Fibroblast of pulmonary artery (primary cell): Measurements from ENCODE around the gene RAB27B.

Experiments
- DNase-seq: peaks from one replicate; pipeline ENCODE4 v3.0.0-alpha.2; 2010; ENCODE audit warnings: low read depth
- H3K4me3 ChIP-seq: replicated peaks from 2 replicates; pipeline ENCODE4 v1.5.1; 2011; ENCODE audit warnings: low read depth, mild to moderate bottlenecking, control low read depth, low read length, moderate library complexity
- CTCF ChIP-seq: IDR thresholded peaks from 2 replicates; pipeline ENCODE4 v1.5.1; 2011; ENCODE audit warnings: mild to moderate bottlenecking, control low read depth, low read length, inconsistent platforms; ENCODE audit errors: missing control alignments

The RAB27B gene

GRCh38 chr18:54790109-54790508 lies 38.2 kb upstream of the RAB27B start:
- H3K4me3 ChIP-seq = no peak overlapping the region
- DNase-seq = no peak
- TF ChIP-seq CTCF = no peak

- no peak for DNase-seq
- H3K4me3 ChIP-seq = no peak overlapping the region
- TF ChIP-seq CTCF = no peak
These were observed 36.6 kb upstream of the RAB27B start for GRCh38 chr18:54791657-54792056.

GRCh38 chr18:54792079-54792478 lies 36.2 kb upstream of the RAB27B start:
- no peak for DNase-seq
- no peak overlapping the region for H3K4me3 ChIP-seq
- no peak for TF ChIP-seq CTCF

- no peak for TF ChIP-seq CTCF
- no peak for DNase-seq
These were observed 33.5 kb upstream of the RAB27B start for GRCh38 chr18:54794823-54795222.

GRCh38 chr18:54798186-54798585 lies 30.1 kb upstream of the RAB27B start:
- no peak for TF ChIP-seq CTCF
- no peak overlapping the region for H3K4me3 ChIP-seq
- DNase-seq = no peak

More at GRCh38 chr18:54794823-54795222, 33.5 kb upstream of the RAB27B start:
- no peak overlapping the region for H3K4me3 ChIP-seq

- TF ChIP-seq CTCF = no peak
- H3K4me3 ChIP-seq = no peak overlapping the region
- no peak for DNase-seq
These were observed 26.9 kb upstream of the RAB27B start for GRCh38 chr18:54801374-54801773.

GRCh38 chr18:54802178-54802577 lies 26.1 kb upstream of the RAB27B start:
- no peak for TF ChIP-seq CTCF
- H3K4me3 ChIP-seq = no peak overlapping the region
- no peak for DNase-seq
